Rectal smooth muscle tissue (tissue), 1 donor: ENCODE measurements around the gene CPS1.

ENCODE experiments used
- H3K27ac ChIP-seq: one replicate; pipeline ENCODE4 v1.7.0; 2013; ENCODE audit warnings: low read depth, low read length, inconsistent platforms
- H3K27me3 ChIP-seq: one replicate; pipeline ENCODE4 v1.7.0; 2013; ENCODE audit warnings: low read length; ENCODE audit not compliant: control insufficient read depth, insufficient read depth
- H3K36me3 ChIP-seq: one replicate; pipeline ENCODE4 v1.7.0; 2013; ENCODE audit warnings: low read length; ENCODE audit not compliant: control insufficient read depth, insufficient read depth
- H3K4me1 ChIP-seq: one replicate; pipeline ENCODE4 v1.7.0; 2013; ENCODE audit warnings: low read length; ENCODE audit not compliant: control insufficient read depth, insufficient read depth
- H3K4me3 ChIP-seq: one replicate; pipeline ENCODE4 v1.7.0; 2013; ENCODE audit warnings: low read length
- H3K9ac ChIP-seq: one replicate; pipeline ENCODE4 v1.7.0; 2013; ENCODE audit warnings: low read length

The CPS1 gene

GRCh38 chr2:210591663-210592062, 35.3 kb downstream of the CPS1 start:
- Histone ChIP-seq H3K4me3 (no peak overlapping the region), H3K36me3 (no peaks in the 10 kb centered on the region)

GRCh38 chr2:210592726-210593125, 36.3 kb downstream of the CPS1 start:
- Histone ChIP-seq H3K4me1 (no peaks in the 10 kb centered on the region), H3K36me3 (no peaks in the 10 kb centered on the region), H3K27ac (no peak overlapping the region)

More at GRCh38 chr2:210591663-210592062, 35.3 kb downstream of the CPS1 start:
- Histone ChIP-seq H3K4me1 (no peaks in the 10 kb centered on the region), H3K27me3 (no peaks in the 10 kb centered on the region), H3K27ac (no peak overlapping the region), H3K9ac (no peak overlapping the region)

GRCh38 chr2:210593166-210593565, 36.8 kb downstream of the CPS1 start:
- Histone ChIP-seq H3K4me1 (no peaks in the 10 kb centered on the region), H3K4me3 (no peak overlapping the region), H3K9ac (no peak overlapping the region), H3K36me3 (no peaks in the 10 kb centered on the region), H3K27me3 (no peaks in the 10 kb centered on the region), H3K27ac (no peak overlapping the region)

More at GRCh38 chr2:210592726-210593125, 36.3 kb downstream of the CPS1 start:
- Histone ChIP-seq H3K9ac (no peak overlapping the region), H3K27me3 (no peaks in the 10 kb centered on the region), H3K4me3 (no peak overlapping the region)

- no peak overlapping the region for H3K27ac ChIP-seq
- no peaks in the 10 kb centered on the region for H3K27me3 ChIP-seq
- H3K9ac ChIP-seq: no peak overlapping the region
- no peaks in the 10 kb centered on the region for H3K36me3 ChIP-seq
- H3K4me3 ChIP-seq: no peak overlapping the region
- H3K4me1 ChIP-seq: no peaks in the 10 kb centered on the region
These were observed 41.8 kb downstream of the CPS1 start for GRCh38 chr2:210598219-210598618.

GRCh38 chr2:210599476-210599875, 43.1 kb downstream of the CPS1 start:
- no peaks in the 10 kb centered on the region for H3K4me1 ChIP-seq
- H3K27ac ChIP-seq: no peak overlapping the region
- H3K9ac ChIP-seq: no peak overlapping the region
- H3K36me3 ChIP-seq: no peaks in the 10 kb centered on the region
- no peak overlapping the region for H3K4me3 ChIP-seq
- no peaks in the 10 kb centered on the region for H3K27me3 ChIP-seq

GRCh38 chr2:210604666-210605065, 48.3 kb downstream of the CPS1 start:
- H3K4me1 ChIP-seq: no peaks in the 10 kb centered on the region
- no peak overlapping the region for H3K9ac ChIP-seq
- no peak overlapping the region for H3K27ac ChIP-seq
- no peaks in the 10 kb centered on the region for H3K27me3 ChIP-seq
- H3K4me3 ChIP-seq: no peak overlapping the region
- H3K36me3 ChIP-seq: no peaks in the 10 kb centered on the region

GRCh38 chr2:210606001-210606400, 49.6 kb downstream of the CPS1 start:
- Histone ChIP-seq H3K4me1 (no peaks in the 10 kb centered on the region), H3K4me3 (no peak overlapping the region), H3K36me3 (no peaks in the 10 kb centered on the region), H3K27ac (no peak overlapping the region), H3K27me3 (no peaks in the 10 kb centered on the region), H3K9ac (no peak overlapping the region)

- Histone ChIP-seq H3K27ac (no peak overlapping the region), H3K4me3 (no peak overlapping the region), H3K36me3 (no peaks in the 10 kb centered on the region), H3K27me3 (no peaks in the 10 kb centered on the region), H3K9ac (no peak overlapping the region), H3K4me1 (no peaks in the 10 kb centered on the region)
These were observed 55.1 kb downstream of the CPS1 start for GRCh38 chr2:210611466-210611865.

GRCh38 chr2:210616074-210616473, 59.7 kb downstream of the CPS1 start:
- no peaks in the 10 kb centered on the region for H3K36me3 ChIP-seq
- H3K27me3 ChIP-seq: no peaks in the 10 kb centered on the region
- no peak overlapping the region for H3K27ac ChIP-seq
- H3K4me3 ChIP-seq: no peak overlapping the region
- no peak overlapping the region for H3K9ac ChIP-seq
- H3K4me1 ChIP-seq: no peaks in the 10 kb centered on the region

GRCh38 chr2:210617318-210617717, 60.9 kb downstream of the CPS1 start:
- no peaks in the 10 kb centered on the region for H3K36me3 ChIP-seq
- no peaks in the 10 kb centered on the region for H3K4me1 ChIP-seq
- H3K27me3 ChIP-seq: no peaks in the 10 kb centered on the region
- H3K27ac ChIP-seq: no peak overlapping the region
- H3K9ac ChIP-seq: no peak overlapping the region
- no peak overlapping the region for H3K4me3 ChIP-seq

- Histone ChIP-seq H3K4me3 (no peak overlapping the region), H3K27me3 (no peaks in the 10 kb centered on the region), H3K27ac (no peak overlapping the region)
These were observed 61.4 kb downstream of the CPS1 start for GRCh38 chr2:210617732-210618330.

GRCh38 chr2:210620456-210620855, 64.1 kb downstream of the CPS1 start:
- Histone ChIP-seq H3K36me3 (no peaks in the 10 kb centered on the region), H3K4me3 (no peak overlapping the region), H3K9ac (no peak overlapping the region), H3K27me3 (no peaks in the 10 kb centered on the region), H3K4me1 (no peaks in the 10 kb centered on the region), H3K27ac (no peak overlapping the region)

More at GRCh38 chr2:210617732-210618330, 61.4 kb downstream of the CPS1 start:
- H3K36me3 ChIP-seq: no peaks in the 10 kb centered on the region
- H3K4me1 ChIP-seq: no peaks in the 10 kb centered on the region
- no peak overlapping the region for H3K9ac ChIP-seq

- Histone ChIP-seq H3K27ac (no peak overlapping the region), H3K4me3 (no peak overlapping the region), H3K9ac (no peak overlapping the region), H3K36me3 (no peaks in the 10 kb centered on the region), H3K4me1 (no peaks in the 10 kb centered on the region), H3K27me3 (no peaks in the 10 kb centered on the region)
These were observed 67.1 kb downstream of the CPS1 start for GRCh38 chr2:210623506-210623905.
